Right atrium auricular region (tissue), 2 donors: Measurements from ENCODE around the gene SURF2. TPM values are rescaled to one million over a fixed set of nuclear protein-coding genes. Genes with fewer than 3 reads are reported as not detected.

Experiments
- DNase-seq: peaks from one replicate; pipeline ENCODE4 v3.0.0-alpha.2; 2019; ENCODE audit warnings: low spot score
- H3K27ac ChIP-seq, 2 donors: fragments of 200-600 bp; sonication (generic); 1 replicate in 1 of 2; 2 replicates in 1 of 2; pipeline ENCODE4 v1.5.1; 2016 to 2019
- H3K27me3 ChIP-seq, 2 donors: fragments of 200-600 bp; sonication (generic); one replicate each; pipeline versions ENCODE4 v1.5.1 to v1.6.0; 2017 to 2019
- H3K36me3 ChIP-seq: fragments of 200-600 bp; sonication (generic); one replicate; pipeline ENCODE4 v1.5.1; 2016
- H3K4me1 ChIP-seq, 2 donors: fragments of 200-600 bp; sonication (generic); one replicate each; pipeline versions ENCODE4 v1.5.1 to v1.6.0; 2017 to 2019
- H3K4me3 ChIP-seq, 2 donors: fragments of 200-600 bp; sonication (generic); 1 replicate in 1 of 2; 2 replicates in 1 of 2; pipeline ENCODE4 v1.5.1; 2017 to 2019; ENCODE audit warnings: mild to moderate bottlenecking in 1 of 2, moderate library complexity in 1 of 2
- H3K9me3 ChIP-seq, 2 donors: fragments of 200-600 bp; sonication (generic); one replicate each; pipeline ENCODE4 v1.5.1; 2019
- total RNA-seq, 2 donors: library from RNA; depleted of rRNA; stranded (reverse); fragments of >200 nt; gene quantifications; one replicate each; pipeline ENCODE4 v1.1.0, GENCODE V29; 2016
- TF ChIP-seq, protein P1 (sequence below), 2 donors: fragments of 200-600 bp; sonication (generic); IDR thresholded peaks; one replicate each; pipeline ENCODE4 v1.5.1; 2019; ENCODE audit warnings: antibody characterized with exemption in 2 of 2

The SURF2 gene
- total RNA-seq, 2 donors from 2014 or later, result 18.1 to 45.9 TPM

GRCh38 chr9:133378408-133378962 lies 22.1 kb downstream of the SURF2 start:
- no peaks in the 10 kb centered on the region for H3K36me3 ChIP-seq
- no peak for DNase-seq
- TF ChIP-seq, protein P1, sequence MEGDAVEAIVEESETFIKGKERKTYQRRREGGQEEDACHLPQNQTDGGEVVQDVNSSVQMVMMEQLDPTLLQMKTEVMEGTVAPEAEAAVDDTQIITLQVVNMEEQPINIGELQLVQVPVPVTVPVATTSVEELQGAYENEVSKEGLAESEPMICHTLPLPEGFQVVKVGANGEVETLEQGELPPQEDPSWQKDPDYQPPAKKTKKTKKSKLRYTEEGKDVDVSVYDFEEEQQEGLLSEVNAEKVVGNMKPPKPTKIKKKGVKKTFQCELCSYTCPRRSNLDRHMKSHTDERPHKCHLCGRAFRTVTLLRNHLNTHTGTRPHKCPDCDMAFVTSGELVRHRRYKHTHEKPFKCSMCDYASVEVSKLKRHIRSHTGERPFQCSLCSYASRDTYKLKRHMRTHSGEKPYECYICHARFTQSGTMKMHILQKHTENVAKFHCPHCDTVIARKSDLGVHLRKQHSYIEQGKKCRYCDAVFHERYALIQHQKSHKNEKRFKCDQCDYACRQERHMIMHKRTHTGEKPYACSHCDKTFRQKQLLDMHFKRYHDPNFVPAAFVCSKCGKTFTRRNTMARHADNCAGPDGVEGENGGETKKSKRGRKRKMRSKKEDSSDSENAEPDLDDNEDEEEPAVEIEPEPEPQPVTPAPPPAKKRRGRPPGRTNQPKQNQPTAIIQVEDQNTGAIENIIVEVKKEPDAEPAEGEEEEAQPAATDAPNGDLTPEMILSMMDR (IDR thresholded peaks at IDR 0.05), result no peak
- no peak overlapping the region for H3K4me3 ChIP-seq
- peaks cover 0 to 18% of the 10 kb centered on the region in 2 donors for H3K4me1 ChIP-seq
- no peaks in the 10 kb centered on the region for H3K9me3 ChIP-seq
- no peaks in the 10 kb centered on the region for H3K27me3 ChIP-seq
- H3K27ac ChIP-seq, result no peak overlapping the region

- Histone ChIP-seq H3K4me3 (no peak overlapping the region), H3K27me3 (no peaks in the 10 kb centered on the region), H3K36me3 (no peaks in the 10 kb centered on the region), H3K4me1 (peaks cover 0 to 12% of the 10 kb centered on the region in 2 donors), H3K27ac (no peak overlapping the region), H3K9me3 (no peaks in the 10 kb centered on the region)
- TF ChIP-seq, protein P1 (IDR thresholded peaks at IDR 0.05), result no peak
- no peak for DNase-seq
Measured at GRCh38 chr9:133379153-133380086, 23.1 kb downstream of the SURF2 start.

GRCh38 chr9:133380734-133381133 lies 24.4 kb downstream of the SURF2 start:
- TF ChIP-seq, protein P1 (IDR thresholded peaks at IDR 0.05), result no peak
- Histone ChIP-seq H3K9me3 (no peaks in the 10 kb centered on the region), H3K27ac (no peak overlapping the region), H3K27me3 (no peaks in the 10 kb centered on the region), H3K4me3 (no peak overlapping the region), H3K36me3 (no peaks in the 10 kb centered on the region), H3K4me1 (peaks cover 0 to 8% of the 10 kb centered on the region in 2 donors)
- DNase-seq, result no peak

DNA sequence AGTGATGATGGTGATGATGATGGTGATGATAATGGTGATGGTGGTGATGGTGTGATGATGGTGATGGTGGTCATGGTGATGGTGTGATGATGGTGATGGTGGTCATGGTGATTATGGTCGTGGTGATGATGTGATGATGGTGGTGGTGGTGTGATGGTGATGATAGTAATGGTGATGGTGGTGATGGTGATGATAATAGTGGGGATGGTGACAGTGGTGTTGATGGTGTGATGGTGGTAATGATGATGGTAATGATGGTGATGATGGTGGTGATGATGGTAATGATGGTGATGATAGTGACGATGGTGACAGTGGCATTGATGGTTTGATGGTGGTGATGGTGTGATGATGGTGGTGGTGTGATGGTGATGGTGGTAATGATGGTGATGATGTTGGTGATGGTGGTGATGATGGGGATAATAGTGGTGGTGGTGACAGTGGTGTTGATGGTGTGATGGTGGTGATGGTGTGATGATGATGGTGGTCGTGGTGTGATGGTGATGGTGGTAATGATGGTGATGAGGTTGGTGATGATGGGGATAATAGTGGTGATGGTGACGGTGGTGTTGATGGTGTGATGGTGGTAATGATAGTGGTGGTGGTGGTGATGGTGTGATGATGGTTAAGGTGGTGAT lies 26.3 kb downstream of the SURF2 start:
- Histone ChIP-seq H3K27me3 (no peaks in the 10 kb centered on the region), H3K4me3 (no peak overlapping the region), H3K4me1 (no peaks in the 10 kb centered on the region), H3K9me3 (no peaks in the 10 kb centered on the region), H3K36me3 (no peaks in the 10 kb centered on the region), H3K27ac (no peak overlapping the region)
- TF ChIP-seq, protein P1 (IDR thresholded peaks at IDR 0.05), result no peak
- DNase-seq, result no peak

GRCh38 chr9:133383438-133383837 lies 27.1 kb downstream of the SURF2 start:
- Histone ChIP-seq H3K27ac (no peak overlapping the region), H3K4me1 (no peaks in the 10 kb centered on the region), H3K27me3 (no peaks in the 10 kb centered on the region), H3K4me3 (no peak overlapping the region), H3K36me3 (no peaks in the 10 kb centered on the region), H3K9me3 (no peaks in the 10 kb centered on the region)
- TF ChIP-seq, protein P1 (IDR thresholded peaks at IDR 0.05), result no peak
- no peak for DNase-seq
